Mucosa of rectum (tissue), 2 donors: ENCODE measurements around the gene OLFM2.
A peak's percentile ranks its signal among the peaks of the same experiment; 100 is the strongest.
"Not testable (repeated sequence)": the region's sequence is repeated elsewhere in the genome, so short reads cannot be mapped to it uniquely, and the experiment has no call there.

Experiments used
- H3K27ac ChIP-seq, 2 donors: one replicate each; pipeline ENCODE4 v1.7.0; 2013; ENCODE audit warnings: inconsistent platforms in 2 of 2, low read depth in 2 of 2, low read length in 2 of 2
- H3K27me3 ChIP-seq, 2 donors: one replicate each; pipeline ENCODE4 v1.7.0; 2013; ENCODE audit warnings: low read length in 2 of 2; ENCODE audit not compliant: control insufficient read depth in 2 of 2, insufficient read depth in 2 of 2
- H3K36me3 ChIP-seq, 2 donors: one replicate each; pipeline ENCODE4 v1.7.0; 2013; ENCODE audit warnings: low read length in 2 of 2; ENCODE audit not compliant: control insufficient read depth in 2 of 2, insufficient read depth in 2 of 2
- H3K4me1 ChIP-seq, 2 donors: one replicate each; pipeline ENCODE4 v1.7.0; 2013; ENCODE audit warnings: low read length in 2 of 2, mild to moderate bottlenecking in 1 of 2; ENCODE audit not compliant: control insufficient read depth in 2 of 2, insufficient read depth in 2 of 2
- H3K4me3 ChIP-seq, 2 donors: one replicate each; pipeline ENCODE4 v1.7.0; 2013; ENCODE audit warnings: low read length in 2 of 2
- H3K9ac ChIP-seq, 2 donors: one replicate each; pipeline ENCODE4 v1.7.0; 2013; ENCODE audit warnings: low read length in 2 of 2, low read depth in 1 of 2, mild to moderate bottlenecking in 1 of 2
- H3K9me3 ChIP-seq, 2 donors: one replicate each; pipeline ENCODE4 v1.7.0; 2013; ENCODE audit warnings: low read length in 2 of 2; ENCODE audit not compliant: control insufficient read depth in 2 of 2
- donor health status: healthy.
- donor health status: Normal muscosa, but diverticular disease.

Gene OLFM2

GRCh38 chr19:9923440-9923839 lies 12.9 kb downstream of the OLFM2 start:
- Histone ChIP-seq H3K4me3 (no peak overlapping the region), H3K27me3 (no peaks in the 10 kb centered on the region)

DNA sequence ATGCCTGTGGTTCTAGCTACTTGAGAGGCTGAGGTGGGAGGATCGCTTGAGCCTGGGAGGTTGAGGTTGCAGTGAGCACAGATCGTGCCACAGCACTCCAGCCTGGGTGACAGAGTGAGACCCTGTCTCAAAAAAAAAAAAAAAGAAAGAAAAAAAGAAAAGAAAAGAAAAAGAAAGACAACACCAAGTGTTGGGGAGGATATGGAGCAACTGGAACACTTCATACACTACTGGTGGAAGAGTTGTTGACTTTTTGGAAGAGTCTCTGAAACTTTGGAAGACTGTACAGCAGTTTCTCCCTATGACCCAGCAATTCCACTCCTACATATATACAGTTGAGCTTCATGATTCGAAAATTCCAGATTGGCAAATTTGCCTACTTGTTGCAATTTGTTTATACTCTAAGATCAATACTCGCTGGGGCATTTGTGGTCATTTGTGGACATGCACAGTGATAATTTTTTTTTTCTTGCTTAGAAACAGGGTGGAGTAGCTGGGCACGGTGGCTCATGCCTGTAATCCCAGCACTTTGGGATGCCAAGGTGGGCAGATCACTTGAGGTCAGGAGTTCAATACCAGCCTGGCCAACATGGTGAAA lies 13.4 kb downstream of the OLFM2 start:
- H3K9me3 ChIP-seq, H3K4me3 ChIP-seq, H3K4me1 ChIP-seq, H3K27ac ChIP-seq, H3K36me3 ChIP-seq, H3K27me3 ChIP-seq, H3K9ac ChIP-seq: not testable (repeated sequence)

More at GRCh38 chr19:9923440-9923839, 12.9 kb downstream of the OLFM2 start:
- Histone ChIP-seq H3K4me1 (no peaks in the 10 kb centered on the region), H3K9me3 (no peaks in the 10 kb centered on the region), H3K36me3 (no peaks in the 10 kb centered on the region), H3K9ac (no peak overlapping the region), H3K27ac (no peak overlapping the region)

DNA sequence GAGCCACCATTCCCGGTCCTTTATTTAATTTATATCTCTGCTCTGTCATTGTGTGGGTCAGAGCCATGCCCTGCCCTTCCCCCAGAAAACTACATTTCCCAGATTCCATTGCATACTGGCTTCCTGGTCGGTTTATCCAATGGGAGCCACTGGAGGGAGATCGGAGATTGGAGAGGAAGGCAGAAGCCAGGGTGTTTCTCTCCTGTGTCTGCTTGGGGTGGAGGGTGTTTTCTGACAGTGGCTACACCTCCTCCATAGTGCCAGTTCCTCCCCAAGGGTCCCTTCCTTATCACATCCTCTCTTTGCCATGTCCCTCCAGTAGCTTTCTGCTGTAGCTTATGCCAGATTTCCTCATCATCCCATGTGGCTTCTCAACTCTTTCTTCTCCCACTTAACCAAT lies 19.0 kb downstream of the OLFM2 start:
- no peak overlapping the region for H3K9ac ChIP-seq
- no peak overlapping the region for H3K4me3 ChIP-seq
- H3K9me3 ChIP-seq: no peaks in the 10 kb centered on the region
- H3K27ac ChIP-seq: no peak overlapping the region
- H3K27me3 ChIP-seq: peaks cover 10 to 12% of the 10 kb centered on the region in 2 donors
- H3K36me3 ChIP-seq: no peaks in the 10 kb centered on the region
- H3K4me1 ChIP-seq: peaks cover 4 to 5% of the 10 kb centered on the region in 2 donors

DNA sequence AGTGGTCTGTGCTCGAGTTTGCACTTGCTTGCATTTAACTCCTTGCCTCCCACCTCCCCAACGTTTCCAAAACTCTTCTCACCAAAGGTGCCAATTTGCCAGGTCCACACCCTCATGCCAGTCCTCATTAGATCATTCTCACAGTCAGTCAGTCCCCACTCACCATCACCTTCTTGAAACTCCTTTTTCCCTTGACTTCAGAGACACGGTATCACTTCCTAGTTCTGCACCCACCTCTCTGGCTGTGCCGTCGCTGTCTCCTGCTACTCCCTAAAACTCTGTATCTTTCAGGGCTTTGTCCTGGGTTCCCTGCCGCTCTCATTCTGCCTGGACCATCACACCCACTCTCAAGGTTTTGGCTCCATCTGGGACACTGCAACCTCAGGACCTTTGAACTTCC lies 19.6 kb downstream of the OLFM2 start:
- H3K4me1 ChIP-seq: peaks cover 4 to 5% of the 10 kb centered on the region in 2 donors
- H3K27ac ChIP-seq: no peak overlapping the region
- H3K9ac ChIP-seq: no peak overlapping the region
- no peaks in the 10 kb centered on the region for H3K36me3 ChIP-seq
- H3K9me3 ChIP-seq: no peaks in the 10 kb centered on the region
- peaks cover 12 to 14% of the 10 kb centered on the region in 2 donors for H3K27me3 ChIP-seq
- no peak overlapping the region for H3K4me3 ChIP-seq

DNA sequence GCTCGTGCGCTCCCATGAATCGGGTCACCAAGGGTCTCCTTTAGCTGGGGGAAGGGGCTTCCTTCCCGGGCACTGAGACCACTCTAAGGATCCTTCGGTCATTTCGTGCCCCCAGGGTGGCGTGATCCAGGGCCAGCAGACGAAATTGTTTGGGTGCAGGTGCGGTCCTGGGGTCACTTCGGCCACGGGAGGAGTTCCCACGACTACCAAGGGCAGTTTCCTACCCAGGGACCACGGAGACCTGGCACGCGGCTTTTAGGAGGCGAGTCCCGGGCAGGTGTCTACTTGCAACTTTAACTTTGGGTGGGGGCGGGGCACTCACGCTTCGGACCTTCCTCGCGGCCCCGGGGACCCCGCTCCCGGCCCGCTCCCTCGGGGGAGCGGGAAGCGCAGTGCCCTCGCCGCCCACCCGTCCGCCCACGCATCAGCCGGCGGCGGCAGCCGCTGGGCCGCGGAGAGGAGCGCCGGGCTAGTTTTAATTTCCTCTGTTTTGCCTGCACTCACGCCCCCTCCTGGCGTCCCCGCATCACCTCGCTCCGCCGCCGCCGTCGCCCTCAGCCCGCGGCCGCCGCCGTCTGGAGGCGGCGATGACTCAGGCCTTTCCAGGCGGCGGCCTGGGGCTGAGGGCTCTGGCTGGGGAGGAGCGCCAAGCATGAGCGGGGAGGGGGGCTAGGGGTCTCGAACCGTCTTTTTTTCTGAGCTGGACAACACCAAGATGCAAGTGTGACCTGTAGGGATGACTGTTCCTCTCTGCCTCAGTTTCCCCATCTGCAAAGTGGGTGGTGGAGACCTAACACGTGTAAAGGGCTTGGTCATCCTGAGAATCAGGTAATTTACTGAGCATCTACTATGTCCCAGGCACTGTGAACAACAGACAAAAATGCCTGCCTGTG lies 21.8 kb downstream of the OLFM2 start:
- Histone ChIP-seq H3K36me3 (no peaks in the 10 kb centered on the region), H3K4me1 (peaks cover 4 to 5% of the 10 kb centered on the region in 2 donors), H3K4me3 (peak overlapping the region; percentile 4 to 61), H3K9ac (no peak overlapping the region), H3K27me3 (peaks cover 12 to 19% of the 10 kb centered on the region in 2 donors), H3K9me3 (no peaks in the 10 kb centered on the region), H3K27ac (no peak overlapping the region)

- no peak overlapping the region for H3K9ac ChIP-seq
- H3K9me3 ChIP-seq: no peaks in the 10 kb centered on the region
- peaks cover 12 to 19% of the 10 kb centered on the region in 2 donors for H3K27me3 ChIP-seq
- H3K27ac ChIP-seq: no peak overlapping the region
- peaks cover 4 to 5% of the 10 kb centered on the region in 2 donors for H3K4me1 ChIP-seq
- H3K4me3 ChIP-seq: peak overlapping the region; percentile 4 to 61
- no peaks in the 10 kb centered on the region for H3K36me3 ChIP-seq
These were observed 22.4 kb downstream of the OLFM2 start for GRCh38 chr19:9914001-9914314.

GRCh38 chr19:9913237-9914000 lies 22.9 kb downstream of the OLFM2 start:
- Histone ChIP-seq H3K27me3 (peaks cover 12 to 19% of the 10 kb centered on the region in 2 donors), H3K9ac (no peak overlapping the region), H3K9me3 (no peaks in the 10 kb centered on the region)

GRCh38 chr19:9912551-9913236 lies 23.6 kb downstream of the OLFM2 start:
- H3K27me3 ChIP-seq: peaks cover 12 to 19% of the 10 kb centered on the region in 2 donors

More at GRCh38 chr19:9913237-9914000, 22.9 kb downstream of the OLFM2 start:
- no peak overlapping the region for H3K4me3 ChIP-seq
- peaks cover 4 to 5% of the 10 kb centered on the region in 2 donors for H3K4me1 ChIP-seq
- H3K36me3 ChIP-seq: no peaks in the 10 kb centered on the region
- H3K27ac ChIP-seq: no peak overlapping the region

DNA sequence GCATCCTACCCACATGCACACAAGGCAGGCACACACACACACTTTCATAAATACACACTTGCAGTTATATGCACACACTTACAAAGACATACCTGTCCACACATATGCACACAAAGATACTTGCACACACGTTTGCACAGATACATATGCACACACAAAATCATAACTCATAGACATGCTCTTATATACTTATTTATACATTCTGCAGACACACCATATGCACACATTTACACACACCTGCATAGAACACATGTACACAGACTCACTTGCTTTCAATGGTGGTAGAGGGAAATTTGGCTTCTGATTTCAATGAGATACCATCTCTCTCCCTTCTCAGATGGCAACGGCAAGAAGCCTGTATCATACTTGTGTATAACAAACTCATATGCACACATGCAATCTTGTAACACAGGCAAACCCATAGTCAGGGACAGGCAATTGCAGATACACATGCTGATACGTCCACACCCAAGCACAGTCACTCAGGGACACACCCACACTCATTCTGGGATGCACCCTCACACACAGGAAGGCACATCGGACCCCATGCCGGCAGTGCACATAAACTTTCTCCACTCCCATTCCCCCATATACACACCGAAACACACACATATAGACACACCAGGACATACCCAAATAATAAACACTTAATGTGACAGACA lies 24.7 kb downstream of the OLFM2 start:
- Histone ChIP-seq H3K4me3 (no peak overlapping the region), H3K27me3 (peaks cover 10 to 12% of the 10 kb centered on the region in 2 donors), H3K9ac (no peak overlapping the region), H3K9me3 (no peaks in the 10 kb centered on the region), H3K36me3 (no peaks in the 10 kb centered on the region), H3K27ac (no peak overlapping the region), H3K4me1 (peaks cover 4 to 5% of the 10 kb centered on the region in 2 donors)

More at GRCh38 chr19:9912551-9913236, 23.6 kb downstream of the OLFM2 start:
- Histone ChIP-seq H3K4me1 (peaks cover 4 to 5% of the 10 kb centered on the region in 2 donors), H3K9me3 (no peaks in the 10 kb centered on the region), H3K4me3 (no peak overlapping the region), H3K9ac (no peak overlapping the region), H3K36me3 (no peaks in the 10 kb centered on the region), H3K27ac (no peak overlapping the region)
